HG03575 (cell line): ENCODE measurements around the gene ALKBH4.
"Not testable (repeated sequence)": the region's sequence is repeated elsewhere in the genome, so short reads cannot be mapped to it uniquely, and the experiment has no call there.

Experiments used
- ATAC-seq: cut with Tn5 transposase; IDR thresholded peaks from one replicate; pipeline ENCODE4 v1.9.1; 2021; ENCODE audit not compliant: unreplicated experiment, insufficient number of reproducible peaks, low FRiP score; ENCODE audit errors: extremely low read depth

The ALKBH4 gene

DNA sequence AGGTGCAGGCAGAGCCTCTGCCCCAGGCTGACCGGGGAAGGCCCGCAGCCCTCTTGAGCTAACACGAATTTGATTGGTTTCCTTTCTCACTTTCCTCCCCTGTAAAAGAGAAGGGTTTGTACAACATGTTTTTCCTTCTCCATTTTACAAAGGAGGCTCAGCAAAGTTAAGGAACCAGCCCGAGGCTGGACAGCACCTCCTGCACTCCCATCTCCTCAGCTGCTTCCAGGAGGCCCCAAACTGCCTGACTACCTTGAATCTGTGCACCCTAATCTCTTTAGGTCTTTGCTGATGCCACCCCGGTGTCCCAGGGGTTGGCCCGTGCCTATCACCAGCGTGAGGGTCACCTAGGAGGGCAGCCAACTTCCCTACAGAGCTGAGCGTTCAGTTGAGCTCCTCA lies 4.2 kb downstream of the ALKBH4 start:
- ATAC-seq, result no peak

DNA sequence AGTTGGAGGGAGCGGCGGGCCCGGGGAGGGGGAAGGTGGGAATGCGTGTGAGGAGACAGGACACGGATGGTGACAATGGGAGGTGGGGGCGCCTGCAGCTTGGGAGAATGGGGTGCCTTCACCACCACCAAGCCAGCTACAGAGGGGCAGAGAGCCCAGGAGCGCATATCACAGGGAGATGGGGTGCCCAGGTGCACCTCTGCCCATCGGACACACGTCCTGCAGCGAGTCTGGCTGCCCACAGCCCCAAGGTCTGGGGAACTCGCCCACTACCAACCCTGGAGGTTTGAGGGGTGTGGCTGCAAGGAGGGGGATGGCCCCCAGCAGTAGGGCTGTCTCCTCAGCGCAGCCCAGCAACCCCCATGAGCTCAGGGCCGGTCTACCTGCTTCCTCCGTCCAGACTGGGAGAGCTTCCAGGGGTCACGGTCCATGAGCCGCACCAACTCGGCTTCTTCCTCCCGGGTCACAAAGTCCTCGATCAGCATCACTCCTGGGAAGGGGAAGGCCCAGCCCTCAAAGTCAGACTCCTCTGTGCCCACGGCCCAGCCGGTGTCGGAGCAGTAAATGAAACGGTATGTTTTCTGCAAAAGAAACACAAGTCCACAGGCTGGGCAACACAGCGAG lies 5.3 kb downstream of the ALKBH4 start:
- ATAC-seq, result no peak

DNA sequence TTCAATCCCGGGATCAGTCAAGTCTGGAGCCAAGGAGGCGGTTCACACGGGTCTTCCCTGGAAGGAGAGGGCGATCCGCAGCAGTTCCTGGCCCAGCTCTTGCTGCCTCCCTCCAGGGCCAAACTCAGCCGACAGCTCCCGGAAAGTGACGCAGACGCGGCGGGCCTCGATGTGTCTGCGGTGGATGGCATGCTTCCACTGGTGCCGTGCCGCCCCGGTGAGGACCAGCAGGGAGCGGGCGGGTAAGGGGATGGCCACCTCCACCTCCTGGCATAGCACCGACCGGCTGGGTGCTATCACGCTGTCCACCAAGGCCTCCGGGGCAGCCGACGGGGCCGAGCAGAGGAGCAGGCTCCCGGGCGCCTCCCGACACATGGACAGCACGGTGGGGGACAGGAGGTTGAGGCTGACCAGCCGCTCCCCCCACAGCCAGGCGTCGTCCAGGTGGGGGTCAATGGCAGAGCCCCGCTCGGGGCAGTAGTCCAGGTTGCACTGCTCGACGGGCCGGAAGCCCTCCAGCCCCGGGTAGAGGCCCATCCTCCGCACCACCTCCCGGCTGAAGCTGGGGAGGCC lies 7.2 kb downstream of the ALKBH4 start:
- no peak for ATAC-seq

DNA sequence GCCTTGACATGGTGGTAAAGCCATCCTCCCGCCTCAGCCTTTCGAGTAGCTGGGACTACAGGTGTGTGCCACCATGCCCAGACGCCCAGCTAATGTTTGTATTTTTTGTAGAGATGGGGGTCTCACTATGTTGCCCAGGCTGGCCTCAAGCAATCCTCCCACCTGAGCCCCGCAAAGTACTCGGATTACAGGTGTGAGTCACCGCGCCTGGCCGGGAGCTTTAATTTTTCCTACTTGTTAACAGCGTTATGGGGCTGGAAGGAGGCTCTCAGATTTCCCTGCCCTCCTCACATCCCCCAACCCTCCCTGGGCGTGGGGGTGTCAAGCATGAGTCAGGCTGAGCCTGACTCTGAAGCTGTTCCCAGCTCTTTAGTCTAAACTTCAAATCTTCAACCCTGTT lies 8.3 kb downstream of the ALKBH4 start:
- ATAC-seq, result no peak

DNA sequence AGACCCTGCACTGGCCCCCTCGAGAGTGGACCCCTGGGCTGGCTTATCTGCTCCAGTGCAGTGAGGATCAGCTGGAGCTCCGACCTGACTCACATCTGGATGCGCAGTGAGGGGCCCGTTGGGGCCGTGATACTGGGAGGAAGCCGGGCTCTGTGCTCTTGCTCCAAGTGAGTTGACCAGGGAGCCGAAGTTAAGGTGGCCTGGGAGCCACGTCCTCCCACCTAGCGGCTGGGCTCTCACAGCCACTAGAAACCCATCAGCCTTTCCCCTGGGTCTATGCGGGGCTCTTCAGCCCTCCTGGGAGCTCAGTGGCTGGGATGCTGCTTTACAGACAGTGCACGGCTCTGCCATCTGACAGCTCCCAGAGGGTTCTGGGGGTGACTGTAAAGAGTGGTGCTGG lies 9.1 kb downstream of the ALKBH4 start:
- ATAC-seq, result no peak

DNA sequence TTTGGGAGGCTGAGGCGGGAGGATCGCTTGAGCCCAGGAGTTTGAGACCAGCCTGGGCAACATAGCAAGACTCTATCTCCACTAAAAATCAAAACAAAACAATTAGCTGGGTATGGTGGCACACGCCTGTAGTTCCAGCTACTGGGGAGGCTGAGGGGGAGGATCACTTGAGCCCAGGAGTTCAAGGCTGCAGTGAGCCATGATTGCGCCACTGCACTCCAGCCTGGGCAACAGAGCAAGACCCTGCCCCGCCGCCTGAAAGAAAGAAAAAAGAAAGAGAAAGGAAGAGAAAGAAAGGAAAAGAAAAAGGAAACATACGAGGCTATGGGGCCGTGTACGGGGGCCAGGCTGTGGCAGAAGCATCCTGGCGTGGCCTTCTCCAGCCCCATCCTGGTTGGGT lies 9.7 kb downstream of the ALKBH4 start:
- ATAC-seq, result not testable (repeated sequence)

DNA sequence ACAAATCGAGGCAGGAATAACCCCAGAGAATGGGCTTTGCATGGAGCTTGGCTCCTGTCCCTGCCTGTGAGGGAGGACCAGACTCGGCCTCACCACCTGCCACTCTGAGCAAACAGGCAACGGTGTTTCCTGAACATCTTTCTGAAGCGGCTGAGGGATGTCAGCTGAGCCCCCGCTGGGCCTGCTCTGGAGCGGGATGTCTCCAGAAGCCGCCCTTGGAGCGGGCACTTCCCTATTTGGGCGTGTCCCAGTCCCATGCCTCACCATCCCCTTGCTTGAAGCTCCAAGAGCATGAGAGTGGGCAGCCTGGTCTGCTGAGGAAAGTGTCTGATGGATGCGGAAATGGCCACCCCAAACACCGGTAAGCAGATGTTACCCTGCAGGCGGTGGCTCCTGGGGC lies 10.2 kb downstream of the ALKBH4 start:
- ATAC-seq, result no peak

DNA sequence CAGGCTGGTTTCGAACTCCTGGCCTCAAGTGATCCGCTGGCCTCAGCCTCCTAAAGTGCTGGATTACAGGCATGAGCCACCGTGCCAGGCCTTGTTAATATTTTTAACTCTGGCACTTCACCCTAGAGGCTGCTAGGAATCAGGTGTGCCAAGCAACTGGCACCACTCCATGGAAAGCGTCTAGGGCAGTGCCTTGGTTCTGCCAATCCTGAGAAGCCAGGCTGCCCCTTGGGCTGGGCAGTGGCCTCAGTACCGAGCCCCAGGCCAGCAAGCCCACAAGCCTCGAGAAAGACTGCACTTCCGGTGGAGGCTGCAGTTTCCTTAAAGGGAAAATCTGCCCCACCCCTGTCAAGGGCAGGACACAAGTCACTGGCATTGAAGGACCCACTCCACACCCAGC lies 11.3 kb downstream of the ALKBH4 start:
- ATAC-seq, result no peak

DNA sequence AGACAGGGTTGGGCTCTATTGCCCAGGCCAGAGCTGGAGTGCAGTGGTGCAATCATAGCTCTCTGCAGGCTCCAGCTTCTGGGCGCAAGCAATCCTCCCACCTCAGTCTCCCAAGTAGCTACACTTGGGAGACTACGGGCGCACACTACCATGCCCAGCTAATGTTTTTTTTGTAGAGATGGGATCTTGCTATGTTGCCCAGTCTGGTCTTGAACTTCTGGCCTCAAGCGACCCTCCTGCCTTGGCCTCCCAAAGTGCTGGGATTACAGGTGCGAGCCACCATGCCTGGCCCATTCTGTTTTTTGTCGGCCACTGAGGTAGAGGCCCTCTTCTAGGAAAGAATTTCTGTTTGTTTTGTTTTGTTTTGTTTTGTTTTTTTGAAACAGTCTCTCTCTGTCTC lies 12.2 kb downstream of the ALKBH4 start:
- no peak for ATAC-seq

DNA sequence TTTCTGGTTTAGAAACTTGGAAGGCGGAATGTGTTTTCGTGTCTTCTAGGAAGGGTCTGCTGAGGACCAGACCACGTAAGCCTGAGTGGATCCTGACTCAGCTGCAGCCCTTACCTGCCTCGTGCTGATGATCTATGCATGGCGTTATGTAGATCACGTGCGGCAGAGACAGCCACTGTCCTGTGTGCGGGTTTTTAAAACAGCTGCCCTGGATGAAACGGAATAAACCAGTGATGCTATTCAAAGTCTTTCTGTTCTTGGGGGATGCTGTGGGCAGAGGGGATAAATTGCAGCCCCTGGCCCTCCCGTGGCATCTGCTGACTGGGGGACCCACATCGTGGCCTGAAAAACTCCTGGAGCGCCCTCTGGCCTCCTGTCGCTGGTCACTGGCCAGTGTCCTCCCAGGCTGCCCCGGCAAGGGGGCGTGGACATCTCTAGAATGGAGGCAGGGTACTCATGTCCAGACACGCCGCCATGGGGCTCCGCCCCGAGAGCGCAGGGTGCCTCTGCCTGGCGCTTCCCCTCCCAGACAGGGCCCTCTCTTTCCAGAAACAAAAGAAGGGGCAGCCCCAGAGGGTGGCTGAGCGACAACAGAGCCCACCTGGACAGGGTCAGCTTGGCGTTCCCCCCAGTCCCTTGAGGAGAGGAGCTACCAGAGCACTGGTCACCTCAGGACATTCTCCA lies 13.2 kb downstream of the ALKBH4 start:
- no peak for ATAC-seq

DNA sequence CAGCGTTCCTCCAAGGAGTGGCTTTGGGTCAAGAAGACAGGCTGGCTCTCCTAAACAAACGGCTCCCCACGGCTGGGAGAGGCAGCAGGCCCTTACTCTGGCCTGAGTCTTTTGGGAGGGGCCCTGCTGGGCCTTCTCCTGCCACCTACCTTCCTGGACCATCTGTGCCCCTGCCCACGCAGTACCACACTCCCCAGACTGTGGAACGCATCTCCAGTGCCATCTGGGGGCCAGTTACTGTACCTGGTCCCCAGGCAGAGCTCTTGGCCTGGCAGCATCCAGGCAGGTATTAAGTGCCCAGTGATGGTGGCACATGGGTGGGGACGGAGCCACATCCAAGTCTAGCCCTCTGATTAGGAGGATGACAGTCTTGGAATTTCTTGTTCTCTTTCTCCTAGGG lies 14.4 kb downstream of the ALKBH4 start:
- ATAC-seq, result no peak

DNA sequence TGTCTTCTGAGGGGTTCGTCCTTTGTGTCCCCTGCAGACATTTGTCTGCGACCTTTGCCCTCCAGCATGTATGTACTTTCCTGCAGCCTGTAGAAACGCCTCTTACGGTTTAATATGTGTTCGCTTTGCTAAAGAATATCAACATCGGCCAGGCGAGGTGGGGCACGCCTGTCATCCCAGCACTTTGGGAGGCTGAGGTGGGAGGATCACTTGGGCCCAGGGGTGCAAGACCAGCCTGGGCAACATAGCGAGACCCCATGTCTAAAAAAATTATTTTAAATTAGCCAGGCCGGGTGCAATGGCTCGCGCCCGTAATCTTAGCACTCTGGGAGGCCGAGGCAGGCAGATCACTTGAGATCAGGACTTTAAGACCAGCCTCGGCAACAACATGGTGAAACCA lies 15.5 kb downstream of the ALKBH4 start:
- no peak for ATAC-seq

DNA sequence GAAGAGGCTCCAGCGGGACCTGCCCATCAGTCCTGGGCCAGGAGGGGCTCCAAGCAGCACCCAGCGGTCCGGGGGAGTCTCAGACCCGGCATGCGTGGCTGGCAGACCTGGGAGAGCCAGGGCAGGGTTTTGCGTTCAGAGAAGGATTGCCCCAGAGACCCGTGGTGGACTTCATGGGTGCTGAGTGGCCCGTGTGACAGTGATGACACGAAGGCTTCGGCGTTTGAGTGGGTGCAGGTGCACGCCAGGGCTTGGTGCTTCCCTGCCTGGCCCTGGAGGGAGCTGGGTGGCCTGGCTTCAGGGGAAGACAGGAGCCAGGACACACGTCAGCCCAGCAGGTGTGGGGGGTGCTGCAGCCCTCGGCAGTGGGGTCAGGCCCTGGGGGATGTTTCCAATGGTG lies 17.4 kb downstream of the ALKBH4 start:
- ATAC-seq, result no peak

DNA sequence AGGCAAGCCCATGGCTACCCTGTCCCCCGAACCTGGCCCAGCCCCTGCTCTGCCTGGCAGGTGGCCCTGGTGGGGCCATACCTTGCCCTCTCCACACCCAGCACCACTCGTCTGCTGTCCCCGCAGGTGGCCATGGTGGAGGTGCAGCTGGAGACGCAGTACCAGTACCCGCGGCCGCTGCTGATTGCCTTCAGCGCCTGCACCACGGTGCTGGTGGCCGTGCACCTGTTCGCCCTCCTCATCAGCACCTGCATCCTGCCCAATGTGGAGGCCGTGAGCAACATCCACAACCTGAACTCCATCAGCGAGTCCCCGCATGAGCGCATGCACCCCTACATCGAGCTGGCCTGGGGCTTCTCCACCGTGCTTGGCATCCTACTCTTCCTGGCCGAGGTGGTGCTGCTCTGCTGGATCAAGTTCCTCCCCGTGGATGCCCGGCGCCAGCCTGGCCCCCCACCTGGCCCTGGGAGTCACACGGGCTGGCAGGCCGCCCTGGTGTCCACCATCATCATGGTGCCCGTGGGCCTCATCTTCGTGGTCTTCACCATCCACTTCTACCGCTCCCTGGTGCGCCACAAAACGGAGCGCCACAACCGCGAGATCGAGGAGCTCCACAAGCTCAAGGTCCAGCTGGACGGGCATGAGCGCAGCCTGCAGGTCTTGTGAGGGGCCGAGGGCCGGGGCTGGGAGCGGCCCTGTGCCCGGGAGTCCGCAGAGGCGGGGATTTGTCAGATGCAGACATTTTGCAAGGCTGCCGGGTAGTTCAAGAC lies 18.1 kb downstream of the ALKBH4 start:
- ATAC-seq, result no peak

DNA sequence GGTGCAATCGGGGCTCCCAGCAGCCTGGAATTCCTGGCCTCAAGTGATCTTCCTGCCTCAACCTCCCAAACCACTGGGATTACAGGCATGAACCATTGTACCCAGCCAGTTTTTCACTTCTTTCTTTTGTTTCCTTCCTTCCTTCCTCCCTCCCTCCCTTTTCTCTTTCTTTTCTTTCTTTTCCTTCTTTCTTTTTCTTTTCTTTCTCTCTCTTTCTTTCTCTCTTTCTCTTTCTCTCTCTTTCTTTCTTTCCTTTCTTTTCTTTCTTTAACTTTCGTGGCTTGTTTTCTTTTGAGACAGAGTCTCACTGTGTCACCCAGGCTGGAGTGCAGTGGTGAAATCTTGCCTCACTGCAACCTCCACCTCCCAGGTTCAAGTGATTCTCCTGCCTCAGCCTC lies 19.0 kb downstream of the ALKBH4 start:
- no peak for ATAC-seq

DNA sequence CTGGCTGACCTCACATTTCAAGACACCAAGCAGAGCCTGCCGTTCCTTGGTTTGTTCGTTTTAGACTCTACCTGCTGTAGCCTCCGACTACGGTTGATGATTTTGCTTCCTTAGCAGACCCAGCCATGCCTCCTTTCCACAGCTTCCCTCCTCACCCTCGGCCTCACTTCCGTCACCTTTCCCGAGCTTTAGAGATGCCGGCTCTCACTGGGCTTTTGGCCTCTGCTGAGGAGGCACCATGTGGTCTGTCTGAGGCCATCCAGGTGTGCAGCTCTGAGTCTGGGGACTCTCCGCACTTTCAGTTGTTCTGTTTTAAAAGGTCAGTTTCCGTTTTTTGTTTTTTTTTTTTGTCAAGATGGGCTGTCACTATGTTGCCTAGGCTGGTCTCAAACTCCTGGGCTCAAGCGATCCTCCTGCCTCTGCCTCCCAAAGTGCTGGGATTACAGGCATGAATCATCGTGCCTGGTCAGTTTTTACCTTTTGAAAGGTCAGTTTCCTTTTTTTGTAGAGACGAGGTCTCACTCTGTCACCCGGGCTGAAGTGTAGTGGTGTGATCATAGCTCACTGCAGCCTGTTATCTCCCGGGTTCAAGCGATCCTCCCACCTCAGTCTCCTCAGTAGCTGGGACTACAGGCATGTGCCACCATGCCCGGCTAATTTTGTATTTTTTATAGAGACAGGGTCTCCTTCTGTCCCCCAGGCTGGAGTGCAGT lies 19.5 kb downstream of the ALKBH4 start:
- no peak for ATAC-seq

DNA sequence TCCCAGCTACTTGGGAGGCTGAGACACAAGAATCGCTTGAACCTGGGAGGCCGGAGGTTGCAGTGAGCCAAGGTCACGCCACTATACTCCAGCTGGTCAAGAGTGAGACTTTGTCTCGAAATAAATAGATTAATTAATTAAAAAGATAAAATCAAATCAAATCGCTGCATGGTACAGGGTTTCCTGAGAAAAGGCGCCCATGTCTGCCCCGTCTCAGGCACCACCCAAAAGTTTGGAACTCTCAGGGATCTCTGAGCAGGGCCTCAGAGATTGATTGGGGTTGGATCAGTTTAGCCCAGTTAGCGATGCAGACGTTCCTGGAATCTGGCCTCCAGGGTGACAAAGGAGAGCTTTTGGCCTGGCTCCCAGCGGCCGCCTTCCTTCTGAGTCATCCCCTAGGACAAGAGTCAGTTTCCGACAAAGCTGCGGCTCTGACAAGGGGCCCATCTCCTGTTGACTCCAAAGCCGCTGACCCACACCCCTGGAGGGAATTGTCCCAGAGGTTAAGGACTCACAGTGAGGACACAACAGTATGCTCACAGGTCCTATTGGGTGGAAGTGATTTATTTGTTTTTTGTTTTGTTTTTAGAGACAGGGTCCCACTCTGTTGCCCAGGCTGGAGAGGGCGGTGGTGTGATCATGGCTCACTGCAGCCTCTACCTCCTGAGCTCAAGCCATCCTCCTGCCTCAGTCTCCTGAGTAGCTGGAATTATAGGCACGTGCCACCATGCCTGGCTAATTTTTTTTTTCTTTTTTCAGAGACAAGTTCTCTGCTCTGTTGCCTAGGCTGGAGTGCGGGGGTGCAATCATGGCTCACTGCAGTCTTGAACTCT lies 24.5 kb downstream of the ALKBH4 start:
- ATAC-seq, result no peak

DNA sequence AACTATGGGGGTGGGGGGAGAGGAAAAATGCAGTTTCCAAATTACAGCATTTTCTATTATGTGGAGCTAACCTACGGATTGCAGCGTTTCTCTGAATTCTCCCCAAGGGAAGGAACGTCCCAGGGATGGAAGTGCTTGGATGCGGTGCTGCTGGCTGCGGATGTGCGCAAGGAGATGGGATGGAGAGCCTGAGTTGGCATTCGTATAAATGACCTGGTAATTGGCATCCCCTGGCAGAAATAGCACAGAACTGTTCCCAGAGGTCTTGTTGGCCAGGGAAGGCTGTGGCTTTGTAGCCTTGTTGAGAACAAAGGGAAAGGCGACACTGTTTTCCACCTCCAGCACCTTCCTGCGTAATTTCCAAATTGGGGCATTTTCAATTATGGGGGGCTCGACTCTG lies 28.5 kb downstream of the ALKBH4 start:
- ATAC-seq, result no peak

DNA sequence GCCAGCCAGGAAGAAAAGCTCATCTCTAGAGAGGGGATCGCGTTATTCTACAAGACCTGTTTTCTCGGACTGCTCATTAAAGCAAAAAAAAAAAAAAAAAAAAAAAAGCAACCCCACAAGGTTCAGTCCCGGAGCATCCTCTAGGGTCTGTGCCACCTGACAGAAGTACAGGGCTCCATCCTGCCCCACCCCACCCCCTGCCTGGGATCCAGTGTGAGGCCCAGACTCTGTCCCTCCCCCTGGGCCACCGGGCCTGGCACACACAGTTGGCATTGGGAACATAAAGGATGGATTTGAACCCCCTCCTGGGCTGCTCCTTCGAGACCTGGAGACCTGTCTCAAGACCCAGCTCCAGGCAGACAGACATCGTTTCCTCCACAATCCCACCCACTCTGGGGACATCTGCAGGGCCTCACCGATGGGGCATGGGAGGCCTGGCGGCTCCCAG lies 30.6 kb downstream of the ALKBH4 start:
- ATAC-seq, result no peak
